Measurements from ENCODE around the gene FARP1. TPM values are rescaled to one million over a fixed set of nuclear protein-coding genes. Genes with fewer than 3 reads are reported as not detected.
"Not testable (repeated sequence)": the region's sequence is repeated elsewhere in the genome, so short reads cannot be mapped to it uniquely, and the experiment has no call there.

FARP1 gene
- total RNA-seq, 6 experiments from 2014 or later: 44.9 to 104 (median 80.0) TPM

DNA sequence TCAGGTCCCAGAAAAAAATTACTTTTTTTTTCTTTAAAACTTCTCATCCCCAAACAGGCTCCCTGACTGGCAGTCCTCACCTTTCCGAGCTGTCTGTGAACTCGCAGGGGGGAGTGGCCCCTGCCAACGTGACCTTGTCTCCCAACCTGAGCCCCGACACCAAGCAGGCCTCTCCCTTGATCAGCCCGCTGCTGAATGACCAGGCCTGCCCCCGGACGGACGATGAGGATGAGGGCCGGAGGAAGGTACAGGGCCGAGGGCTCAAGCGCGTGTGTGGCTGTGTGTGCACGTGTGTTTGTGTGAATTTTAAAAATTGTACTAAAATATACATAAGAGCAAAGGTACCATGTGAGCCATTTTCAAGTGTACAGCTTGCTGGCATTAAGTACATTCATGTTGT is 266.4 kb downstream of the FARP1 start:
- ATAC-seq (no peak), DNase-seq (no peak)
- Histone ChIP-seq H3K9me3 (no peaks in the 10 kb centered on the region), H3K27me3 (no peaks in the 10 kb centered on the region), H3K4me1 (peaks cover 0 to 11% (median 5%) of the 10 kb centered on the region in 4 donors), H3K4me3 (no peak overlapping the region), H3K36me3 (peaks cover 0 to 23% (median 3%) of the 10 kb centered on the region in 4 donors), H3K27ac (no peak overlapping the region)
- intact Hi-C loops (cut with DNase I): no loop called here
- TF ChIP-seq, protein P1, sequence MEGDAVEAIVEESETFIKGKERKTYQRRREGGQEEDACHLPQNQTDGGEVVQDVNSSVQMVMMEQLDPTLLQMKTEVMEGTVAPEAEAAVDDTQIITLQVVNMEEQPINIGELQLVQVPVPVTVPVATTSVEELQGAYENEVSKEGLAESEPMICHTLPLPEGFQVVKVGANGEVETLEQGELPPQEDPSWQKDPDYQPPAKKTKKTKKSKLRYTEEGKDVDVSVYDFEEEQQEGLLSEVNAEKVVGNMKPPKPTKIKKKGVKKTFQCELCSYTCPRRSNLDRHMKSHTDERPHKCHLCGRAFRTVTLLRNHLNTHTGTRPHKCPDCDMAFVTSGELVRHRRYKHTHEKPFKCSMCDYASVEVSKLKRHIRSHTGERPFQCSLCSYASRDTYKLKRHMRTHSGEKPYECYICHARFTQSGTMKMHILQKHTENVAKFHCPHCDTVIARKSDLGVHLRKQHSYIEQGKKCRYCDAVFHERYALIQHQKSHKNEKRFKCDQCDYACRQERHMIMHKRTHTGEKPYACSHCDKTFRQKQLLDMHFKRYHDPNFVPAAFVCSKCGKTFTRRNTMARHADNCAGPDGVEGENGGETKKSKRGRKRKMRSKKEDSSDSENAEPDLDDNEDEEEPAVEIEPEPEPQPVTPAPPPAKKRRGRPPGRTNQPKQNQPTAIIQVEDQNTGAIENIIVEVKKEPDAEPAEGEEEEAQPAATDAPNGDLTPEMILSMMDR (IDR thresholded peaks at IDR 0.05): no peak
- TF ChIP-seq POLR2A (IDR thresholded peaks at IDR 0.05): no peak
- WGBS (ENCODE audit: insufficient coverage, low coverage, low lambda C conversion rate, missing lambda C conversion rate): 92% methylated on average over 2 of the region's 13 CpGs

DNA sequence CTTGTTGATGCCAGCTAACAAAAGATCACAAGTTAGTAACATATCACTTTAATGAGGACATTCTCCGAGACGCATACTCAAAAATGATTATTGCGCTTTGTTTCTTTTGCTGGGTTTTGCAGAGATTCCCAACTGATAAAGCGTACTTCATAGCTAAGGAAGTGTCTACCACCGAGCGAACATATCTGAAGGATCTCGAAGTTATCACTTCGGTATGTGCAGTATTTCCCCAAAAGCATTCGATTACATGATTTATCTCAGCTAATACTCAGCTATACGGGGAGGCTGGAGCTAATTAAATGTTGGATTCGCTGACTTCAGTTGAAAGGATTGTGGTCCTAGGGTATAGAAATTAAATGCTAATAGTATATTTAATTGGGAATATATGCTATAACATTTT is 267.7 kb downstream of the FARP1 start:
- H3K27me3 ChIP-seq: no peaks in the 10 kb centered on the region
- peaks cover 0 to 31% (median 5%) of the 10 kb centered on the region in 4 donors for H3K36me3 ChIP-seq
- no peak for ATAC-seq
- no peak for DNase-seq
- H3K9me3 ChIP-seq: no peaks in the 10 kb centered on the region
- H3K4me3 ChIP-seq: no peak overlapping the region
- no peak for TF ChIP-seq POLR2A (IDR thresholded peaks at IDR 0.05)
- TF ChIP-seq, protein P1 (IDR thresholded peaks at IDR 0.05): no peak
- intact Hi-C loops (cut with DNase I): no loop called here
- 94% methylated on average over 11 of the region's 11 CpGs for WGBS (ENCODE audit: insufficient coverage, low coverage, low lambda C conversion rate, missing lambda C conversion rate)
- H3K27ac ChIP-seq: no peak overlapping the region
- H3K4me1 ChIP-seq: peaks cover 0 to 7% (median 2%) of the 10 kb centered on the region in 4 donors

- Histone ChIP-seq H3K9me3 (no peaks in the 10 kb centered on the region), H3K36me3 (peaks cover 0 to 35% (median 7%) of the 10 kb centered on the region in 4 donors), H3K27ac (no peak overlapping the region), H3K27me3 (no peaks in the 10 kb centered on the region), H3K4me1 (peaks cover 0 to 3% (median under 1%) of the 10 kb centered on the region in 4 donors), H3K4me3 (no peak overlapping the region)
- 90% methylated on average over 5 of the region's 5 CpGs for WGBS (ENCODE audit: insufficient coverage, low coverage, low lambda C conversion rate, missing lambda C conversion rate)
- no peak for TF ChIP-seq POLR2A (IDR thresholded peaks at IDR 0.05)
- TF ChIP-seq, protein P1 (IDR thresholded peaks at IDR 0.05): no peak
- DNase-seq (no peak), ATAC-seq (no peak)
- intact Hi-C loops (cut with DNase I): no loop called here
Measured at GRCh38 chr13:98411013-98411412, 268.1 kb downstream of the FARP1 start.

- no peak overlapping the region for H3K4me3 ChIP-seq
- intact Hi-C loops (cut with DNase I): no loop called here
- DNase-seq: no peak
- H3K27ac ChIP-seq: no peak overlapping the region
- no peaks in the 10 kb centered on the region for H3K27me3 ChIP-seq
- ATAC-seq: peak; percentile 37 to 74 (median 64)
- WGBS (ENCODE audit: insufficient coverage, low coverage, low lambda C conversion rate, missing lambda C conversion rate): 46% methylated on average over 14 of the region's 16 CpGs
- H3K4me1 ChIP-seq: no peaks in the 10 kb centered on the region
- TF ChIP-seq, protein P1 (IDR thresholded peaks at IDR 0.05): no peak
- TF ChIP-seq POLR2A (IDR thresholded peaks at IDR 0.05): no peak
- peaks cover 0 to 42% (median 7%) of the 10 kb centered on the region in 4 donors for H3K36me3 ChIP-seq
- no peaks in the 10 kb centered on the region for H3K9me3 ChIP-seq
Measured at GRCh38 chr13:98411617-98412265, 268.8 kb downstream of the FARP1 start.

DNA sequence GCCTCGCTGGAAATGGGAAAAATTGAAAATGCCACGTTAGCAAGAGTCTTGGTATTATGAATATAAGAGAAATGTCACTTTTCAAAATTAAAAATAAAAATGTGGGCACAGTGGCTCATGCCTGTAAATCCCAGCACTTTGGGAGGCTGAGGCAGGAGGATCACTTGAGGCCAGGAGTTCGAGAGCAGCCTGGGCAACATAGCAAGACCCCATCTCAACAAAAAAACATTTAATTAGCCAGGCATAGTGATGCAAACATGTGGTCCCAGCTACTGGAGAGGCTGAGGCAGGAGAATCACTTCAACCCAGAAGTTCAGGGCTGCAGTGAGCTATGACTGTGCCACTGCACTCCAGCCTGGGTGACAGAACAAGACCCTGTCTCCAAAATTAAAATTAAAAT is 270.4 kb downstream of the FARP1 start:
- H3K36me3 ChIP-seq: peaks cover 0 to 47% (median 7%) of the 10 kb centered on the region in 4 donors
- H3K27me3 ChIP-seq; H3K4me1 ChIP-seq; H3K4me3 ChIP-seq; DNase-seq; H3K9me3 ChIP-seq; intact Hi-C loops (cut with DNase I); H3K27ac ChIP-seq; ATAC-seq: not testable (repeated sequence)
- WGBS (ENCODE audit: insufficient coverage, low coverage, low lambda C conversion rate, missing lambda C conversion rate): 96% methylated on average over 3 of the region's 3 CpGs
